HG03342 (cell line): Measurements from ENCODE around the gene METTL3.
"Not testable (repeated sequence)": the region's sequence is repeated elsewhere in the genome, so short reads cannot be mapped to it uniquely, and the experiment has no call there.

Experiments used
- ATAC-seq: cut with Tn5 transposase; IDR thresholded peaks from one replicate; pipeline ENCODE4 v1.9.1; 2021; ENCODE audit warnings: mild to moderate bottlenecking, moderate library complexity; ENCODE audit not compliant: unreplicated experiment

METTL3 gene

GRCh38 chr14:21510735-21511657, at the start of gene METTL3:
Gene METTL3, minus strand, starts transcription at chr14:21511340. Its CDS starts 117 bp downstream, at chr14:21511223.
- peak; percentile 95 for ATAC-seq

- no peak for ATAC-seq
Observed at GRCh38 chr14:21558703-21559170, 47.6 kb upstream of the METTL3 start.

GRCh38 chr14:21557084-21557901, 46.2 kb upstream of the METTL3 start:
- peak; percentile 62 for ATAC-seq

- ATAC-seq: no peak
Observed at GRCh38 chr14:21556378-21557083, 45.4 kb upstream of the METTL3 start.

- ATAC-seq: no peak
Observed at GRCh38 chr14:21553266-21553665, 42.1 kb upstream of the METTL3 start.

- ATAC-seq: not testable (repeated sequence)
Observed at GRCh38 chr14:21544588-21544987, 33.4 kb upstream of the METTL3 start.

- ATAC-seq: no peak
Observed at GRCh38 chr14:21543963-21544362, 32.8 kb upstream of the METTL3 start.

GRCh38 chr14:21543521-21543960, 32.4 kb upstream of the METTL3 start:
- no peak for ATAC-seq

GRCh38 chr14:21541413-21542074, 30.4 kb upstream of the METTL3 start:
- no peak for ATAC-seq

GRCh38 chr14:21539189-21539940, 28.2 kb upstream of the METTL3 start:
- no peak for ATAC-seq

GRCh38 chr14:21537090-21537424, 25.9 kb upstream of the METTL3 start:
- ATAC-seq: no peak

GRCh38 chr14:21536418-21537089, 25.4 kb upstream of the METTL3 start:
- no peak for ATAC-seq

- ATAC-seq: no peak
Observed at GRCh38 chr14:21535545-21536417, 24.6 kb upstream of the METTL3 start.

- peak; percentile 87 for ATAC-seq
Observed at GRCh38 chr14:21534576-21534975, 23.4 kb upstream of the METTL3 start.

GRCh38 chr14:21533294-21533693, 22.2 kb upstream of the METTL3 start:
- ATAC-seq: no peak

- no peak for ATAC-seq
Observed at GRCh38 chr14:21529515-21529914, 18.4 kb upstream of the METTL3 start.

GRCh38 chr14:21528381-21529348, 17.5 kb upstream of the METTL3 start:
- ATAC-seq: no peak
